ENCODE measurements around the gene TLE7.
A peak's percentile ranks its signal among the peaks of the same experiment; 100 is the strongest.

TLE7 gene

GRCh38 chr16:71387045-71387871 is 54.6 kb downstream of the TLE7 start:
- no peaks in the 10 kb centered on the region for H3K9me3 ChIP-seq (replicated peaks; ENCODE audit: insufficient read depth, low read length)
- H3K27ac ChIP-seq (ENCODE audit: low read length): no peak overlapping the region
- peaks cover 8% of the 10 kb centered on the region; the same call in 1 of the 2 replicates for H3K4me1 ChIP-seq (ENCODE audit: low read length)
- no peaks in the 10 kb centered on the region for H4K20me1 ChIP-seq (ENCODE audit: insufficient read depth, low read length)
- no peaks in the 10 kb centered on the region for H3K9me2 ChIP-seq (replicated peaks; ENCODE audit: insufficient read depth, low read length)
- H2AFZ ChIP-seq (ENCODE audit: low read length): no peak overlapping the region
- H3K27me3 ChIP-seq (replicated peaks; ENCODE audit: insufficient read depth, low read length): no peaks in the 10 kb centered on the region; the same call in 1 of the 2 replicates
- DNase-seq: peak; percentile 28
- H3K79me2 ChIP-seq (ENCODE audit: low read length): no peaks in the 10 kb centered on the region
- H3K4me3 ChIP-seq (ENCODE audit: low read length): no peak overlapping the region
- TF ChIP-seq CTCF (IDR thresholded peaks at IDR 0.05; ENCODE audit: low read length): no peak
- TF ChIP-seq EZH2 (optimal IDR thresholded peaks at IDR 0.05; ENCODE audit: low read depth, low read length): no peak
- TF ChIP-seq EZH2phosphoT487 (IDR thresholded peaks at IDR 0.05; ENCODE audit: low read length): no peak
- no peaks in the 10 kb centered on the region for H3F3A ChIP-seq (ENCODE audit: insufficient read depth, low read length)
- H3K4me2 ChIP-seq (ENCODE audit: low read depth, low read length): peak overlapping the region; percentile 15; the same call in 1 of the 2 replicates
- no peaks in the 10 kb centered on the region for H3K36me3 ChIP-seq (replicated peaks; ENCODE audit: insufficient read depth, low read length)
- H3K9ac ChIP-seq (ENCODE audit: low read length): no peak overlapping the region

GRCh38 chr16:71384073-71384724 is 57.7 kb downstream of the TLE7 start:
- no peak overlapping the region for H3K4me3 ChIP-seq (ENCODE audit: low read length)
- no peak for TF ChIP-seq EZH2 (optimal IDR thresholded peaks at IDR 0.05; ENCODE audit: low read depth, low read length)
- TF ChIP-seq EZH2phosphoT487 (IDR thresholded peaks at IDR 0.05; ENCODE audit: low read length): no peak
- TF ChIP-seq CTCF (IDR thresholded peaks at IDR 0.05; ENCODE audit: low read length): no peak
- DNase-seq: no peak
- H3K27ac ChIP-seq (ENCODE audit: low read length): no peak overlapping the region
- no peaks in the 10 kb centered on the region; the same call in 1 of the 2 replicates for H3K27me3 ChIP-seq (replicated peaks; ENCODE audit: insufficient read depth, low read length)
- no peaks in the 10 kb centered on the region for H3K79me2 ChIP-seq (ENCODE audit: low read length)
- H3K4me2 ChIP-seq (ENCODE audit: low read depth, low read length): no peak overlapping the region
- no peaks in the 10 kb centered on the region for H3F3A ChIP-seq (ENCODE audit: insufficient read depth, low read length)
- H3K9ac ChIP-seq (ENCODE audit: low read length): no peak overlapping the region
- peaks cover 8% of the 10 kb centered on the region; the same call in 1 of the 2 replicates for H3K4me1 ChIP-seq (ENCODE audit: low read length)
- no peaks in the 10 kb centered on the region for H4K20me1 ChIP-seq (ENCODE audit: insufficient read depth, low read length)
- no peaks in the 10 kb centered on the region for H3K36me3 ChIP-seq (replicated peaks; ENCODE audit: insufficient read depth, low read length)
- no peaks in the 10 kb centered on the region for H3K9me2 ChIP-seq (replicated peaks; ENCODE audit: insufficient read depth, low read length)
- no peak overlapping the region for H2AFZ ChIP-seq (ENCODE audit: low read length)
- H3K9me3 ChIP-seq (replicated peaks; ENCODE audit: insufficient read depth, low read length): no peaks in the 10 kb centered on the region

GRCh38 chr16:71383054-71383773 is 58.6 kb downstream of the TLE7 start:
- TF ChIP-seq EZH2phosphoT487 (IDR thresholded peaks at IDR 0.05; ENCODE audit: low read length) (no peak), EZH2 (optimal IDR thresholded peaks at IDR 0.05; ENCODE audit: low read depth, low read length) (no peak), CTCF (IDR thresholded peaks at IDR 0.05; ENCODE audit: low read length) (no peak)
- Histone ChIP-seq H3K9ac (ENCODE audit: low read length) (no peak overlapping the region), H4K20me1 (ENCODE audit: insufficient read depth, low read length) (no peaks in the 10 kb centered on the region), H3K9me3 (replicated peaks; ENCODE audit: insufficient read depth, low read length) (no peaks in the 10 kb centered on the region), H3K4me2 (ENCODE audit: low read depth, low read length) (no peak overlapping the region), H3K79me2 (ENCODE audit: low read length) (no peaks in the 10 kb centered on the region), H2AFZ (ENCODE audit: low read length) (no peak overlapping the region), H3K27ac (ENCODE audit: low read length) (no peak overlapping the region), H3K4me1 (ENCODE audit: low read length) (peaks cover 8% of the 10 kb centered on the region; the same call in 1 of the 2 replicates), H3F3A (ENCODE audit: insufficient read depth, low read length) (no peaks in the 10 kb centered on the region), H3K4me3 (ENCODE audit: low read length) (no peak overlapping the region), H3K27me3 (replicated peaks; ENCODE audit: insufficient read depth, low read length) (no peaks in the 10 kb centered on the region; the same call in 1 of the 2 replicates), H3K9me2 (replicated peaks; ENCODE audit: insufficient read depth, low read length) (no peaks in the 10 kb centered on the region), H3K36me3 (replicated peaks; ENCODE audit: insufficient read depth, low read length) (no peaks in the 10 kb centered on the region)
- DNase-seq: no peak

All from MM.1S (cell line).